Stimulated activated CD4-positive, alpha-beta T cell treated with anti-CD3 and anti-CD28 coated beads, Interleukin-12 subunit alpha, Interleukin-12 subunit beta, amount 100 ng/mL, for 48 hours (primary cell): Measurements from ENCODE around the gene PRM1.
"Not testable (repeated sequence)": the region's sequence is repeated elsewhere in the genome, so short reads cannot be mapped to it uniquely, and the experiment has no call there.

Source experiments
- DNase-seq, 3 donors: peaks; one replicate each; pipeline ENCODE4 v3.0.0-alpha.2; 2020; ENCODE audit warnings: low read depth in 2 of 3, low spot score in 1 of 3

The PRM1 gene

DNA sequence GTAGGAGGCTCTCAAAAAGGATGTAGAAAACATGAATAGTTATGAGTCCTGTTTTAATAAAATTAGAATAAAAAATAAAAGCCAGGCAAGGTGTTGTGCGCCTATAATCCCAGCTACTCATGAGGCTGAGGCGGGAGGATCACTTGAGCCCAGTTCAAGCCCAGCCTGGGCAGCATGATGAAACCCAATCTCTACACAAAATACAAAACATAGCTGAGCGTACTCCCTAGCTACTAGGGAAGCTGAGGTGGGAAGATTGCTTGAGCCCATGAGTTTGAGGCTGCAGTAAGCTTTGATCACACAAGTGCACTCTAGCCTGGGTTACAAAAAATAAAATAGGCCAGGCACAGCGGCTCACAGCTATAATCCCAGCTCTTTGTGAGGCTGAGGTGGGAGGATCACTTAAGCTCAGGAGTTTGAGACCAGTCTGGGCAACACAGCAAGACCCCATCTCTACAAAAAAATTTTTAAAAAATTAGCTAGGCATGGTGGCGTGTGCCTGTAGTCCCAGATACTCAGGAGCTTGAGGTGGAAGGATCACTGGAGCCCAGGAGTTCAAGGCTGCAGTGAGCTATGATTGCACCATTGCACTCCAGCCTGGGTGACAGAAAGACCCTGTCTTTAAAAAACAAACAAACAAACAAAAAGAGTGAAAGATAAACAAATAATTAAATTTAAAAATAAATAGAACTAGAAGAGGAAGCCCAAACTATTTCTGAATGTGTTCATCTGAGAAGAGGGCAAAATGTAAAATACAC is 17.2 kb upstream of the PRM1 start:
- DNase-seq, result no peak

DNA sequence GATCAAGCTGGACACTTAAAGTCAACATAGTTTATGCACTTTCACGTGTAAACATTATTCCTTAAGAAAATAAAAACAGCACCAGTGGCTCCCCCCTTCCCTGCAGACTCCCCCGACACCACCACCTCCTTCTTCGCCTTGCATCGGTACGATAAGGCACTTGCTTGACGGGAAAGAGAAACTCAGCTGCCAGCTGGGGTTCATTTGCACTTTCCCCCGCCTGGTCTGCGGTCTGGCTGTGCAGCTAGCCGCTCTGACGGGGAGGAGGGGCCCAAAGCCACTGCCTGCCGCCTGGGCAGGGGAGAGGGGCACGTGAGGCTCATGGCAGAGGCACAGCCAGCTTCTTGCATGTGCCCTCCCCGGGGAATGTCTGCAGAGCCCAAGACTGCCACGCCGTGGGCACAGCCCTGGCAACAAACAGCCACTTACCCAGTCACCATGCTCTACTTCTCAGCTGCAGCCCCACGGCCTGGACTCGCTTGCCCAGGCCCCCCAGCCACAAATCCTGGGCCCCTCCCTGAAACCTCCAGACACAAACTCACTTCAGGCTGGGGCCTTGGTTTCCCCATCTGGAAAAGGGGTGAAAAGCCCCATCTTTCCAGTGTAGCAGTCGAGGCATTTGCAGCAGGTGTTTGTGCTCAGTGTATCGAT is 16.5 kb upstream of the PRM1 start:
- peak; percentile 26 to 61 (median 59) for DNase-seq

DNA sequence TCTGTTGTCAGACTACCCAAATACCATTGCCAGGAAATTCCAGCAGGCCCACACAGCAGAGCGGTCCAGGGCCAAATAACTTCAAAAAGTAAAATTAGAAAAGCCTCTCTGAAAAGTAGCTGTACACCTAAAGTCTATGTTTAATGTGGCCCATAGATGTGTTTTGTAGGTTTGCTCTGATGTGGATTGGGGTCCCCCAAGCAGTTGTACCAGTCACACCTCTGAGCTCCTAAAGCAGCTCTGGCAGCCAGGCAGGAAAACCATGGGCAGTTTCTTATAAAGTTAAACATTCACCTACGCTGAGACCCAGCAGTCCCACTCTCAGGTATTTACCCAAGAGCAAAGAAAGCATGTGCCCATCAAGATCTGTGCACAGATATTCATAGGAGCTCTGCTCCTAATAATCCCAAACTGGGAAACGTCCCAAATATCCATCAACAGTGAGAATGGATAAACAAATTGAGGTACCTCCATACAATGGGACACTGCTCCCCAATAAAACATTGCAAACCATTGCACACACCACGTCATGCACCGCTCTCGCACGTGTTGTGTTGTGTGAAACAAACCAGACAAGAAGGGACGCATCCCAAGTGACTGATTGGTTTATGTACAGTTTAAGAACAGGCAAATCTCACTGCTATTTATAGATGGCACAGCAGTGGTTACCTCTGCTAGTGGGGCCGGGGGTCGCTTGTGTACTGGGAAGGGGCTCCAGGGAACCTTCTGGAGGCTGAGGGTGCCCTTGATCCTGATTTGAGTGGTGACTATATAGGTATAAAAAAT is 15.8 kb upstream of the PRM1 start:
- DNase-seq, result no peak

DNA sequence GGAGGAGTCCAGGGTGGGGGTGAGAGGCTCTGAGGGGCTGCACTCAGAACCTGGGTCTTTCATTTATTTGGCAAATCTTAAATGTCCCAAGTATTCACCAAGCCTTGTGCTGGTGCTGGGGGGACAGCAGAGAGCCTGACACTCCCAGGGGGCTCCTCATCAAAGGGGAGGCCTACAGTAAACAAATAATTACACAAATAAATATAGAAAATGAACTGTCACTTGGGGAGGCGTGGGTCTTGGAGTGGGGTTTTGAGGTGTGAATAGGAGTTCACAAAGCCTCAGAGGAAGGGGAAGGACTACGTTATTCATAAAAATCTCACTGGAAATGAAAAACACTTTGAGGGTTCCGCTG is 15.2 kb upstream of the PRM1 start:
- DNase-seq, result no peak

DNA sequence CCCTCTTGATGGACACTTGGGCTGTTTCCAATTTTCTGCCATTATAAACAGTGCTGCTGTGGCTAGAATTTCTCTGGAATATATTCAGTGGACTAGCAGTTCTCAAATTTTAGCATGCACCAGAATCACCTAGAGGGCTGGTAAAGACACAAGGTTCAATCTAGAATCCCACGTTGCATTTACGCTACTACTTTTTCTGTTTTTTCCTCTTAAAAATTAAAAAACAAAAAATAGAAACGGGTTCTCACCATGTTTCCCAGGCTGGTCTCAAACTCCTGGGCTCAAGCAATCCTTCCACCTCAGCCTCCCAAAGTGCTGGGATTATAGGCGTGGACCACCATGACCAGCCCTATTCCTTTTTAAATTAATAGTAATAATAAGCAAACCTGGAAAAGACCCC is 14.5 kb upstream of the PRM1 start:
- no peak for DNase-seq

DNA sequence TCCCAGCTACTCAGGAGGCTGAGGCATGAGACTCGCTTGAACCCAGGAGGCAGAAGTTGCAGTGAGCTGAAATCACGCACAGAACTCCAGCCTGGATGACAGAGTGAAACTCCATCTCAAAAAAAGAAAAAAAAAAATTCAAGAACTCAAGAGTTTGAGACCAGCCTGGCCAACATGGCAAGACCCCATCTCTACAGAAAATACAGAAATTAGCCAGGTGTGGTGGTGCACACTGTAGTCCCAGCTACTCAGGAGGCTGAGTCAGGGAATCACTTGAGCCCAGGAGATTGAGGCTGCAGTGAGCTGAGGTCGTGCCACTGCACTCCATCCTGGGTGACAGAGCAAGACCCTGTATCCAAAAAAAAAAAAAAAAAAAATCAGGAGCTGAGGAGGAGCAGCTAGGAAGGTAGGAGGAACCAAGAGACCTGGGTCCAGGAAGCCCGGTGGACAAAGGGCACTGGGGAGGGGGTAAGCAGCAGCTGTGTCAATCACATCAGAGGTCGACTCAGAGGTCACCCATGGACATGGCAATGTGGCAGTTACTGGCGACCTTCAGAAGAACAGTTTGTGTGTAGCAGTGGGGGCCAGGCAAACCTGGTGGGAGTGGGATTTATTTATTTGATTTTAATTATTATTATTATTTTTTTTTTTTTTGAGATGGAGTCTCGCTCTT is 11.1 kb upstream of the PRM1 start:
- DNase-seq, result no peak

DNA sequence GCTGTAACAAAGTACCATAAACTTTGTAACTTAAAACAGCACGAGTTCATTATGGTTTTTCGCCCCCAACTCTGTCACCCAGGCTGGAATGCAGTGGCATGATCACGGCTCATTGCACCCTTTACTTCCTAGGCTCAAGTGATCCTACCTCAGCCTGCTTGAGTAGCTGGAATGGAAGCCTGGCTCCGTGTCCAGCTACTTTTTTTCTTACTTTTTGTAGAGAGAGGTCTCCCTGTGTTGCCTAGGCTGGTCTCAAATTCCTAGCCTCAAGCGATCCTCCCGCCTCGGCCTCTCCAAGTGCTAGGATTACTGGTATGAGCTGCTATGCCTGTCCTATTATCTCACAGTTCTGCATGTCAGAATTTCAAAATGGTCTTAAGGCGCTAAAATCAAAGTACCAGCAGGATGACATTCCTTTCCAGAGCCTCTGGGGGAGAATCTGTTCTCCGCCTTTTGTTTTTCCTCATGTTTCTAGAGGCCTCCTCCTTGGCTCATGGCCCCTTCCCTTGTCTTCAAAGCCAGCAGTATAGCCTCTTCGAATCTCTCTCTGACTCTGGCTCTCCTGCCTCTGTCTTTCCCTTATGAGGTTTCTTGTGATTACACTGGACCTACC is 10.1 kb upstream of the PRM1 start:
- DNase-seq, result no peak

DNA sequence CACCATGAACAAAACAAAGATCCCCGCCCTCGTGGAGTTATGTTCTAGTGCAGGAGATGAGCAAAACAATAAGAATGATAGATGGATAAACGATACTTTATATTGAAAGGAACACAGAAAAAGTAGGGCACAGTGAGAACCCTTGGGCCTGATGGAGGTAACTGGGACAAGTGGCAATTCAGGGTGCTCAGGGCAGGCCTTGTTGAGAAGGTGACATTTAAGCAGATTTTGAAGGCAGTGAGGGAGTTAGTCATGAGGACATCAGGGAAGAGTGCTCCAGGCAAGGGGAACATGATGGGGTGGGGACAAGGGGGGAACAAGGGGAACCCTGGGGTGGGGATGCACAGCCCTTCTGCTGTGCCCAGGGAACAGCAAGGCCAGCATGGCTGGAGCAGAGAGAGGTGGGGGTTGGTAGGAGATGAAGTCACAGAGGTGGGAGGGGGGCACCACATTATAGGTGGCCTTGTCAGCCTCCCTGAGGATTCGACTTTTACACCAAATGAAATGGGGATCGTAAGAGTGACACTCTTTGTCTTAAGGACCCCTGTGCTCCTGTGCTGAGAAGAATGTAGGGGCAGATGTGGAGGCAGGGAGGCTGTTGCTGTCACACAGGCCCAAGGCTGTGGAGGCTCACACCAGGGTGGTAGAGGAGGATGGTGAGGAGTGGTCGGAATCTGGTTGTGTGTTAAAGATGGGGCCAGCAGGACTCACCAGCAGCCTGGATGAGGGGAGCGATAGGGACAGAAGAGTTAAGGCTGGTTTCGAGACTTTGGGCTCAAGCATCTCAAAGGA is 9.2 kb upstream of the PRM1 start:
- DNase-seq, result no peak

DNA sequence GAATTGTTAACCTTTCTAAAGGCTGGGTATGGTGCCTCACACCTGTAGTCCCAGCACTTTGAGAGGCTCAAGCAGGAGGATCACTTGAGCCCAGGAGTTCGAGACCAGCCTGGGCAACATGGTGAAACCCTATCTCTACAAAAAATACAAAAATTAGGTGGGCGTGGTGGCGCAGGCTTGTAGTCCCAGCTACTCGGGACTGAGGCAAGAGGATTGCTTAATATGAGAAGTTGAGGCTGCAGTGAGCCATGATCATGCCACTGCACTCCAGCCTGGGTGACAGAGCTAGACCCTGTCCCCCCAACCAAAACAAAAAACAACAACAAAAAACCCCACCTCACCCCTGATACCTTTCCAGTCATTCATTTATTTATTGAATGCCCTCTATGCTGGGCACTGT is 8.6 kb upstream of the PRM1 start:
- DNase-seq, result not testable (repeated sequence)

DNA sequence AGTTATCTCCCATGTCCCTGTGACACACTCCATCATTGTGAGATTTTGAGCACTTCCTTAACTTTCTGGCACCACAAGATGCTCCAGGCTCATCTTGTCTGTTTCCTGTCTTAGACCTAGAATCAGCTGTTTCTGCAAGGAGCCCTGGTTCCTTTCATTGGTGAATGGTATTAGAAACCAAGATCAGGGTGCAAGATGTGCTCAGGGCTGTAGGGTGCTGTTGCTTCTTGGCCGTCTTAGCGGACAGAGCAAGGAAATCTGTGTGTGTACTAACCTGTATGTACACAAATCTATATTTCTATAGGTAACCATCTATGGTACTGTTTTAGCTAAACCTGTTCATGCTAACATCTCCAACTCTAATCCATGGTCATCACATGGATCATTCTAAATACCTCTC is 8.1 kb upstream of the PRM1 start:
- DNase-seq, result no peak

DNA sequence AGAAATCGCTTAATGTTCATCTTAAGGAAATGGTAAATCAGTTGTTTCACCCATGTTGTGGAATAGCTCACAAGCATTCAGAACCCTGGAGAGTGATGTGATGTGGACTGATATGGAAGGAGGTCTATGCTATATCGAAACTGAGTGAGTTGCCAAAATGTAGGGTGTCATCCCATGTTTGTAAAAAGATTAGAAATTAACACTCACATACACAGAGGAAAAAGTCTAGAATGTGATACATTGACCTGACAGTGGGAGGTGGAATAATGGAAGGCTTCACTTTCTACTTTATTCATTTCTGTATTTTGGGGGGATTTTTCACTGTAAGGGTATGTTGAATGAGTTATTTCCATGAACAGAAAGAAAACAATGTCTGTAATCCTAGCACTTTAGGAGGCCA is 4.7 kb upstream of the PRM1 start:
- DNase-seq, result no peak

DNA sequence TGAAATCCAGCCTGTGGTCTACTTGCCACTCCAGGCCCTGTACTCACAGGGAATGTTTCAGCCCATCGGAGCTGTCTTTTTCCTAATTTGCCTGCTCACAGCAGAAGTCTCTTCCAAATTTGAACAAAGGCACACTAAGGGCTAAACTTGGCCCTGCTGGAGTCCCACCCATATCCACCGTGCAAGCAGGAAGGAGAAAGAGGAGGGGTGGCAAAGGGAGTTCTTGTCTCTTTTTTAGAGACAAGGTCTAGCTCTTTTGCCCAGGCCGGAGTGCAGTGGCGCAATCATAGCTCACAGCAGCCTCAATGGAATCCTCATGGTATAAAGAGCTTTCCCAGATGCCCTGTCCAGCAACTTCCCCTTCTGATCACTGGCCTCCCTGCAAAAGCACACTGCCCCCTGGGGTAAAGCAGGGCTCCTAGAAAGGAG is 2.7 kb upstream of the PRM1 start:
- DNase-seq, result no peak

DNA sequence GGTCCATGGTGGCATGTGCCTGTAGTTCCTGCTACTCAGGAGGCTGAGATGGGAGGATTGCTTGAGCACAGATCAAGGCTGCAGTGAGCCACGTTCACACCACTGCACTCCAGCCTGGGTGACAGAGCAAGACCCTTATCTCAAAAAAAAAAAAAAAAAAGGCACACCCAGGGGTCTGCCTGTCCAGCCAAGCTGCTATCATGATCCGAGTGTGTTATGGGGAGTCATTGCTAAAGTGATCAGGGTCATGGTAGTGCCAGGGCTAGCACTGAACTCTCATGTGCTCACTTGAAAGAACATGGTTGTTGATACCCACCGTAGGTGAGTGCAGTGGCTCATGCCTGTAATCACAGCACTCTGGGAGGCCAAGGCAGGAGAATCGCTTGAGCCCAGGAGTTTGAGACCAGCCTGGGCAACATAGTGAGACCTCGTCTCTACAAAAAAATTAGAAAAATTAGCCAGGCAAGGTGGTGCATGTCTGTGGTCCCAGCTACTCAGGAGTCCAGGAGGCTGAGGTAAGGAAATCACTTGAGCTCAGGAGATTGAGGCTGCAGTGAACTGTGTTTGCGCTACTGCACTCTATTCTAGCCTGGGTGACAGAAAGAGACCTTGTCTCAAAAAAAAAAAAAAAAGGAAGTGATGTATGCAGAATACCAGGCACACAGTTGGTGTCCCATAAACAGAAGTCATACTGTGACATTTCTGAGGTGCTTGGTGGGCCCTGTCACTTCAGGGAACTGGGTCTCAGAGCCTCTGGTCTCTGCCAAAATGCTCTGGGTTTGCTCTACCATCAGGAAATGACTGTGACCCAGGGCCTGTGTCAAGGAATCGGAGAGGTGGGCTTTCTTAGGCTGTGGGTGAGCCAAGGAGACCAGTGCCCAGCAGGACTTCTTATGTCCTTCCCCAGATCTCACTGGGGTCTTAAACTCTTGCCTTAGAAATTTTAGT is 2.2 kb downstream of the PRM1 start:
- DNase-seq, result no peak

DNA sequence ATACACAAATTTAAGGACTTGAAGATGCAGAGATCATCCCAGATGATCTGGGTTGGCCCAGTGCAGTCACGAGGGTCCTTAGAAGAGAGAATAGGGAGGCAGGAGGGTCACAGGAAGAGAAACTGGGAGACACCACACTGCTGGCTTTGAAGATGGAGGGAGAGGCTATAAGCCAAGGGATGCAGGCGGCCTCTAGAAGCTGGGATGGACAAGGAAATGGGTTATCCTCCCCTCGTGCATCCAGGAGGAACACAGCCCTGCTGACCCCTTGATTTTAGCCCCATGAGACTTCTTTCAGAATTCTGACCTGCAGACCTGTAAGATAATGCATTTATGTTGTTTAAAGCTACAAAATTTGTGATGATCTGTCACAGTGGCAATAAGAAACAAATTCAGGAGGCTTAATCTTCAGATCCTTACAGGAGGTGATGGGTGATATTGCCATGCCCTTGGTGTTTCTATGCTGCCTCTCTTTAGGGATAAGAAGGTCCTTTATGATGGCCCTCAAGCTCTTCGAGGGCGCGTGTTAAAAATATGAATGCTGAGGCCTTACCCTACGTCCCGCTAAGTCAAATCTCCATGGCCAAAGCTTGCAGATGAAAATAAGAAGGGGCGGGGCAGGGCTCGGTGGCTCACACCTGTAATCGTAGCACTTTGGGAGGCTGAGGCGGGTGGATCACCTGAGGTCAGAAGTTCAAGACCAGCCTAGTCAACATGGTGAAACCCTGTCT is 3.4 kb downstream of the PRM1 start:
- DNase-seq, result no peak

DNA sequence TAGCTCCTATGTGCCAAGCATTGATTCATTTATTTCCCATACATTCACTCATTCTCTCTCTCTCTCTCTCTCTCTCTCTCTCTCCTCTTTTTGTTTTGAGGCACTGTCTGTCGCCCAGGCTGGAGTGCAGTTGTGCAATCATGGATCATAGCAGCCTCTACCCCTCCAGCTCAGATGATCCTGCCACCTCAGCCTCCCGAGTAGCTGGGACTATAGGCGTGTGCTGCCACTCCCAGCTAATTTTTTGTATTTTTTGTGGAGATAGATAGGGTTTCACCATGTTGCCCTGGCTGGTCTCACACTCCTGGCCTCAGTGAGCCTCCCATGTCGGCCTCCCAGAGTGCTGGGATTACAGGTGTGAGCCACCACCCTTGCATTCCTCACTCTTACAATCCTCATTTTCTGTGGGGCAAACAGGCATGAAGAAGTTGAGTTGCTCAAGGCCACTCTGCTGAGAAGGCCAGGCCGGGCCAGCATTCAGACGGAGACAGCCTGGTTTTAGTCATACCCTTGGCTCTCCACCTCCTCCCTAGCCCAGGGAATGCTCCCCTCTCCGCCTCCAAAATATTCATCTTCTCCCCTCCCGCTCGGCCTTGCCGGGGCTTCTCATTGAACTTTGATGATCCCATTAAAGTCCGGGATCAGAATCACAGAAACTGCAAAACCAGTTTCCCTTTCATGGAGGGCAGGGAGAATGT is 4.1 kb downstream of the PRM1 start:
- no peak for DNase-seq

DNA sequence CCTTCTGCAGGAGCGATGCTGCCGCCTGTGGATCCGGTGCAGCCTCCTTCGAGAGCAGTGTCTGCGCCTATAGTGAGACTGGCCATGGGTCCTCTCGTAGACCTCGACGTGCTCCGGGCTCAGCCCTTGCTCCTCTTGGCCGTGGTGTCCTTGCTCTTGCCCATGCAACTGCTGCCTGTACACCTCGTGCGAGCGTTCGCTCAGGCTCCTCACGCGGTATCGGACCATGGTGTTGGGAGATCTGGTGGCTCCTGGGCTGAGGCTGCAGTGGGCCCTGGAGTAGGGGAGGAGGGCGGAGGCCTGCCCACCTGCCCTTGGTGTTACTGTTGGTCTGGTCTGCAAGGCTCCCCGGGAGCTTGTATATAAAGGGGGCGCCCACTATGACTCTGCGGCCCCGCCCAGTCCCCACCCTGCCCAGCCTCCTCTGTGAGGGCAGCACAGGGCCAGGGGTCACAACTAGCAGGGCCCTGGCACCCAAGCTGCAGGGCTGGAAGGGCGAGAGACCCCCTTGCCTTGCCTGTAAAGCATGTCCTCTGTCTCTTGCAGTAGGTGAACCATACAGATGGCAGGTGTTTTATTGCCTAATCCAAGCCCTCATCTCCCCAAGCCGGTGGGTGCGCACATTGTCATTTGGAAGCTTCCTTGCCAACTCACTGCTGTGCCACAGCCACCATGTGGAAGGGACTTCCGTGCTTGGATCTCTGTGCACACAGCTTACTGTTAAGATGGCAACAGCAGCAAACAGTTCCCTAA is 4.8 kb downstream of the PRM1 start, which contains the start of gene PRM2:
PRM2 (minus strand) TSS at position 338 of the 753 bp plus-strand sequence; CDS start at position 228, 110 bp downstream.
- no peak for DNase-seq

DNA sequence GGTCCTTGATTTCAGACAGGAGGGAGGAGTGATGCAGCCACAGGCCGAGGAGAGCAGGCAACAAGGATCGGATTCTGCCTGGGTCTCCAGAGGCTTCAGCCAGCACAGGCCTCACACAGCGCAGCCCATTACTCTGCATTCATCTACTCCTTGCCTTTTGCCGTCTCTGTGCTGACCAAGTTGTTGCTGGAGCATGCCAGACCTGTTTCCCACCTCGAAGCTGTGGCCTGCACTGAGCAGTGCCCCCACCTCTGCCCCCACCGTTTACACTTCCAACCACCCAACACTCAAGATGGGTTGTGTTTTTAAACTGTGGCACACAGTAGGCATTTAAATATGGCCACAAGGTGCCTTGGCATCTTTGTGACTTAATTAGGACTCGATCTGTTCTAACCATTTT is 6.2 kb downstream of the PRM1 start:
- no peak for DNase-seq
